Measurements from ENCODE around the gene SRD5A1.

SRD5A1 gene

GRCh38 chr5:6705088-6705487 lies 71.8 kb downstream of the SRD5A1 start:
- H2BK15ac ChIP-seq (replicated peaks; ENCODE audit: low read depth): no peak overlapping the region
- H3K4me1 ChIP-seq (ENCODE audit: control insufficient read depth, low read depth, low read length): no peaks in the 10 kb centered on the region
- DNase-seq: no peak
- H3K4ac ChIP-seq (ENCODE audit: low read depth, low read length): no peak overlapping the region
- H4K8ac ChIP-seq (ENCODE audit: low read depth, low read length): no peak overlapping the region
- H3K4me3 ChIP-seq (ENCODE audit: low read length): no peak overlapping the region
- no peaks in the 10 kb centered on the region for H3K36me3 ChIP-seq (ENCODE audit: control insufficient read depth, insufficient read depth, low read length)
- no peak overlapping the region for H2BK5ac ChIP-seq (ENCODE audit: low read length)
- no peak overlapping the region for H3K23ac ChIP-seq (ENCODE audit: low read length)
- H2BK120ac ChIP-seq (ENCODE audit: low read depth, low read length): no peak overlapping the region
- no peak overlapping the region for H4K5ac ChIP-seq (ENCODE audit: low read length)
- no peak overlapping the region for H3K4me2 ChIP-seq (ENCODE audit: low read length)
- no peaks in the 10 kb centered on the region for H3K27me3 ChIP-seq (ENCODE audit: insufficient read depth, low read length, poor library complexity)
- H3K79me2 ChIP-seq (ENCODE audit: control insufficient read depth, insufficient read depth, low read length): no peaks in the 10 kb centered on the region
- WGBS (ENCODE audit: extremely low coverage, insufficient coverage, low lambda C conversion rate): no CpG with 5 or more reads among the region's 6 CpGs
- no peak overlapping the region for H3K9ac ChIP-seq (ENCODE audit: low read length)
- H3K56ac ChIP-seq (ENCODE audit: low read length): no peak overlapping the region
- no peak overlapping the region for H3K27ac ChIP-seq (ENCODE audit: low read depth, low read length)
- no peaks in the 10 kb centered on the region for H3K79me1 ChIP-seq (ENCODE audit: low read length)
- no peak overlapping the region for H2AK5ac ChIP-seq (ENCODE audit: low read length)
- no peak overlapping the region for H3K18ac ChIP-seq (ENCODE audit: low read length)

GRCh38 chr5:6705959-6706358 lies 72.7 kb downstream of the SRD5A1 start:
- H2BK5ac ChIP-seq (ENCODE audit: low read length): no peak overlapping the region

GRCh38 chr5:6707852-6708251 lies 74.6 kb downstream of the SRD5A1 start:
- H2AK5ac ChIP-seq (ENCODE audit: low read length): no peak overlapping the region
- no peak overlapping the region for H3K4me2 ChIP-seq (ENCODE audit: low read length)
- no peak overlapping the region for H3K4me3 ChIP-seq (ENCODE audit: low read length)
- no peaks in the 10 kb centered on the region for H3K79me2 ChIP-seq (ENCODE audit: control insufficient read depth, insufficient read depth, low read length)
- H3K4ac ChIP-seq (ENCODE audit: low read depth, low read length): no peak overlapping the region
- no peak overlapping the region for H2BK5ac ChIP-seq (ENCODE audit: low read length)
- no peak overlapping the region for H3K18ac ChIP-seq (ENCODE audit: low read length)
- H3K56ac ChIP-seq (ENCODE audit: low read length): no peak overlapping the region
- H2BK120ac ChIP-seq (ENCODE audit: low read depth, low read length): no peak overlapping the region
- H3K27me3 ChIP-seq (ENCODE audit: insufficient read depth, low read length, poor library complexity): no peaks in the 10 kb centered on the region
- H4K8ac ChIP-seq (ENCODE audit: low read depth, low read length): no peak overlapping the region
- no peak overlapping the region for H4K5ac ChIP-seq (ENCODE audit: low read length)
- no peak overlapping the region for H3K23ac ChIP-seq (ENCODE audit: low read length)
- H2BK15ac ChIP-seq (replicated peaks; ENCODE audit: low read depth): no peak overlapping the region
- no peaks in the 10 kb centered on the region for H3K36me3 ChIP-seq (ENCODE audit: control insufficient read depth, insufficient read depth, low read length)
- DNase-seq: no peak
- no peak overlapping the region for H3K9ac ChIP-seq (ENCODE audit: low read length)
- no CpG with 5 or more reads among the region's 6 CpGs for WGBS (ENCODE audit: extremely low coverage, insufficient coverage, low lambda C conversion rate)
- H3K79me1 ChIP-seq (ENCODE audit: low read length): no peaks in the 10 kb centered on the region
- H3K27ac ChIP-seq (ENCODE audit: low read depth, low read length): no peak overlapping the region
- peaks cover 3% of the 10 kb centered on the region for H3K4me1 ChIP-seq (ENCODE audit: control insufficient read depth, low read depth, low read length)

More at GRCh38 chr5:6705959-6706358, 72.7 kb downstream of the SRD5A1 start:
- Histone ChIP-seq H3K79me1 (ENCODE audit: low read length) (no peaks in the 10 kb centered on the region), H3K4ac (ENCODE audit: low read depth, low read length) (no peak overlapping the region), H4K8ac (ENCODE audit: low read depth, low read length) (no peak overlapping the region), H3K27me3 (ENCODE audit: insufficient read depth, low read length, poor library complexity) (no peaks in the 10 kb centered on the region), H2AK5ac (ENCODE audit: low read length) (no peak overlapping the region), H3K23ac (ENCODE audit: low read length) (no peak overlapping the region), H3K18ac (ENCODE audit: low read length) (no peak overlapping the region), H3K36me3 (ENCODE audit: control insufficient read depth, insufficient read depth, low read length) (no peaks in the 10 kb centered on the region), H3K4me1 (ENCODE audit: control insufficient read depth, low read depth, low read length) (no peaks in the 10 kb centered on the region), H3K56ac (ENCODE audit: low read length) (no peak overlapping the region), H3K27ac (ENCODE audit: low read depth, low read length) (no peak overlapping the region), H3K9ac (ENCODE audit: low read length) (no peak overlapping the region), H3K4me3 (ENCODE audit: low read length) (no peak overlapping the region), H2BK15ac (replicated peaks; ENCODE audit: low read depth) (no peak overlapping the region), H4K5ac (ENCODE audit: low read length) (no peak overlapping the region), H3K79me2 (ENCODE audit: control insufficient read depth, insufficient read depth, low read length) (no peaks in the 10 kb centered on the region), H3K4me2 (ENCODE audit: low read length) (no peak overlapping the region), H2BK120ac (ENCODE audit: low read depth, low read length) (no peak overlapping the region)
- no peak for DNase-seq
- no CpG with 5 or more reads among the region's 5 CpGs for WGBS (ENCODE audit: extremely low coverage, insufficient coverage, low lambda C conversion rate)

GRCh38 chr5:6708814-6709213 lies 75.6 kb downstream of the SRD5A1 start:
- no peaks in the 10 kb centered on the region for H3K36me3 ChIP-seq (ENCODE audit: control insufficient read depth, insufficient read depth, low read length)
- H2BK5ac ChIP-seq (ENCODE audit: low read length): no peak overlapping the region
- no peak overlapping the region for H3K4me3 ChIP-seq (ENCODE audit: low read length)
- H3K79me1 ChIP-seq (ENCODE audit: low read length): no peaks in the 10 kb centered on the region
- H3K4me2 ChIP-seq (ENCODE audit: low read length): no peak overlapping the region
- no peak overlapping the region for H3K18ac ChIP-seq (ENCODE audit: low read length)
- H4K8ac ChIP-seq (ENCODE audit: low read depth, low read length): no peak overlapping the region
- no peak overlapping the region for H2BK120ac ChIP-seq (ENCODE audit: low read depth, low read length)
- no peak for DNase-seq
- H2BK15ac ChIP-seq (replicated peaks; ENCODE audit: low read depth): no peak overlapping the region
- no peak overlapping the region for H3K4ac ChIP-seq (ENCODE audit: low read depth, low read length)
- no peak overlapping the region for H3K56ac ChIP-seq (ENCODE audit: low read length)
- no CpG with 5 or more reads among the region's 1 CpG for WGBS (ENCODE audit: extremely low coverage, insufficient coverage, low lambda C conversion rate)
- no peak overlapping the region for H3K9ac ChIP-seq (ENCODE audit: low read length)
- H2AK5ac ChIP-seq (ENCODE audit: low read length): no peak overlapping the region
- H3K27ac ChIP-seq (ENCODE audit: low read depth, low read length): no peak overlapping the region
- no peak overlapping the region for H4K5ac ChIP-seq (ENCODE audit: low read length)
- peaks cover 3% of the 10 kb centered on the region for H3K4me1 ChIP-seq (ENCODE audit: control insufficient read depth, low read depth, low read length)
- no peaks in the 10 kb centered on the region for H3K27me3 ChIP-seq (ENCODE audit: insufficient read depth, low read length, poor library complexity)
- H3K79me2 ChIP-seq (ENCODE audit: control insufficient read depth, insufficient read depth, low read length): no peaks in the 10 kb centered on the region
- no peak overlapping the region for H3K23ac ChIP-seq (ENCODE audit: low read length)

GRCh38 chr5:6710070-6710469 lies 76.8 kb downstream of the SRD5A1 start:
- H2BK15ac ChIP-seq (replicated peaks; ENCODE audit: low read depth): no peak overlapping the region
- H4K5ac ChIP-seq (ENCODE audit: low read length): no peak overlapping the region
- H2BK5ac ChIP-seq (ENCODE audit: low read length): no peak overlapping the region
- no peak overlapping the region for H3K23ac ChIP-seq (ENCODE audit: low read length)
- no peak overlapping the region for H3K4me2 ChIP-seq (ENCODE audit: low read length)
- no CpG with 5 or more reads among the region's 5 CpGs for WGBS (ENCODE audit: extremely low coverage, insufficient coverage, low lambda C conversion rate)
- no peak overlapping the region for H2BK120ac ChIP-seq (ENCODE audit: low read depth, low read length)
- DNase-seq: no peak
- H3K4me3 ChIP-seq (ENCODE audit: low read length): no peak overlapping the region
- no peak overlapping the region for H3K56ac ChIP-seq (ENCODE audit: low read length)
- H3K4me1 ChIP-seq (ENCODE audit: control insufficient read depth, low read depth, low read length): peaks cover 3% of the 10 kb centered on the region
- no peak overlapping the region for H3K4ac ChIP-seq (ENCODE audit: low read depth, low read length)
- H3K27me3 ChIP-seq (ENCODE audit: insufficient read depth, low read length, poor library complexity): no peaks in the 10 kb centered on the region
- no peak overlapping the region for H4K8ac ChIP-seq (ENCODE audit: low read depth, low read length)
- no peaks in the 10 kb centered on the region for H3K79me1 ChIP-seq (ENCODE audit: low read length)
- no peak overlapping the region for H2AK5ac ChIP-seq (ENCODE audit: low read length)
- no peaks in the 10 kb centered on the region for H3K36me3 ChIP-seq (ENCODE audit: control insufficient read depth, insufficient read depth, low read length)
- H3K27ac ChIP-seq (ENCODE audit: low read depth, low read length): no peak overlapping the region
- peaks cover 9% of the 10 kb centered on the region for H3K79me2 ChIP-seq (ENCODE audit: control insufficient read depth, insufficient read depth, low read length)
- H3K9ac ChIP-seq (ENCODE audit: low read length): no peak overlapping the region
- no peak overlapping the region for H3K18ac ChIP-seq (ENCODE audit: low read length)

- H3K56ac ChIP-seq (ENCODE audit: low read length): no peak overlapping the region
- no peak overlapping the region for H3K27ac ChIP-seq (ENCODE audit: low read depth, low read length)
- H3K4ac ChIP-seq (ENCODE audit: low read depth, low read length): no peak overlapping the region
- no peak overlapping the region for H2AK5ac ChIP-seq (ENCODE audit: low read length)
- no peak overlapping the region for H3K4me2 ChIP-seq (ENCODE audit: low read length)
- H2BK120ac ChIP-seq (ENCODE audit: low read depth, low read length): no peak overlapping the region
- no peaks in the 10 kb centered on the region for H3K27me3 ChIP-seq (ENCODE audit: insufficient read depth, low read length, poor library complexity)
- H3K4me1 ChIP-seq (ENCODE audit: control insufficient read depth, low read depth, low read length): peaks cover 8% of the 10 kb centered on the region
- H4K5ac ChIP-seq (ENCODE audit: low read length): no peak overlapping the region
- H2BK15ac ChIP-seq (replicated peaks; ENCODE audit: low read depth): no peak overlapping the region
- no peak overlapping the region for H3K4me3 ChIP-seq (ENCODE audit: low read length)
- H4K8ac ChIP-seq (ENCODE audit: low read depth, low read length): no peak overlapping the region
- H2BK5ac ChIP-seq (ENCODE audit: low read length): no peak overlapping the region
- no CpG with 5 or more reads among the region's 13 CpGs for whole genome bisulfite sequencing (ENCODE audit: extremely low coverage, insufficient coverage, low lambda C conversion rate)
- peaks cover 5% of the 10 kb centered on the region for H3K79me1 ChIP-seq (ENCODE audit: low read length)
- peaks cover 15% of the 10 kb centered on the region for H3K79me2 ChIP-seq (ENCODE audit: control insufficient read depth, insufficient read depth, low read length)
- no peaks in the 10 kb centered on the region for H3K36me3 ChIP-seq (ENCODE audit: control insufficient read depth, insufficient read depth, low read length)
- H3K18ac ChIP-seq (ENCODE audit: low read length): no peak overlapping the region
- DNase-seq: no peak
- no peak overlapping the region for H3K9ac ChIP-seq (ENCODE audit: low read length)
- H3K23ac ChIP-seq (ENCODE audit: low read length): no peak overlapping the region
Measured at GRCh38 chr5:6710551-6711318, 77.5 kb downstream of the SRD5A1 start.
